NCI-H187 (cell line): ENCODE measurements around the gene FYN.

Experiments
- DNase-seq, 2 experiments: peaks; one replicate each; lab custom pipeline; 2025; lab: John Stamatoyannopoulos, UW

Gene FYN

DNA sequence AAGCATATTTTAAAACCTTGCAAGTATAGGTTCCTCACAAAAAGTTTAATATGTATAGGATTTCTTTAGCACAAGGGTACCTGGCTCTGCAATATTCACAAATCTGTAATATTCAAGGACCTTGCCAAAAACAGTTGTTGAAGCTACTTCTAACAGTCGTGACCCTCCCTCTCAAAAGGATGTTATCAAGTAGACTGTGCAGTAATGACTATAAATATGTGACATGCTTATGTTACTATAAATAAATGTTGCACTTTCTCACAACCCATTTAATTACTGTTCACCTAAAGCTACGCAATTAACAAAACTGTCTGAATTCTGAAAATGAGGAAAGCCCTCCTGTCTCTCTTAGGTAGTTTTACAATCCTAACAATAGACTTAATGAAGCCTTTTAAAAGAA lies 41.8 kb downstream of the FYN start:
- DNase-seq: no peak

DNA sequence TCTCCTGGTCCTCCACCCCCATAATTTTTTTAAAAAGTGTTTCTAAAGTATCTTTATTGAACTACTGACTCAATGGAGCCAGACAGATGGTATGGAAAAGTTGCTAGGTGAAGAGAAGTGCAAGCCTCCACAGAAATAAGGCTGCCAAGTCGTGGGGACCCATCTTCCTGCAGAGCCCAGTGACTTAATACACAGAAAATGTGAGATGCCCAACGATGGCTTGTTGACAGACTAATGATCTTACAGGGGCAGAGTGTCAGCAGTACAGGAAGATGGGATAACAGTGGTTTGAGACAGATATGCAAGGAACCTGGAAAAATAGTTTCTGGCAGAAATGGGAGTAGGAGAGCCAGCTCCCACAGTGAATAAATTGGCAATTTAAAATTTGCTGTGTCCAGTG lies 43.3 kb downstream of the FYN start:
- no peak for DNase-seq

DNA sequence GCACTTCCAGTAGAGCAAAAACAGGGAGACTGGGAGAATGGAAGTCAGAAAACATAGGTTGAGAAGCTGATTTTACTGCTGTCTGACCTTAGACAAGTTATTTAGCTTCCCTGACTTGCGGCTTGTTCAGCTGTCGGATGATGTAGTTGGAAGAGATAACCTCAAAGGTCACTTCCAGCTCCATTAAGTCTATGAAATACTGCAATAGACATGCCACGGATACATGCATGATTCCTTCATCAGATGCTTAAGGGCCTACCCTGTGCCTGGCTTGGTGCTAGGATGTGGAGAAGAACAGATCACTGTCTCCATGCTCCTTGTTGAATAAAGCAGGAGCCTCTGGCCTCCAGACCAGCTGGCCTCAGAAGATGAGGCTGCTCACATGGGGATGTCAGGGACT lies 43.7 kb downstream of the FYN start:
- no peak for DNase-seq

DNA sequence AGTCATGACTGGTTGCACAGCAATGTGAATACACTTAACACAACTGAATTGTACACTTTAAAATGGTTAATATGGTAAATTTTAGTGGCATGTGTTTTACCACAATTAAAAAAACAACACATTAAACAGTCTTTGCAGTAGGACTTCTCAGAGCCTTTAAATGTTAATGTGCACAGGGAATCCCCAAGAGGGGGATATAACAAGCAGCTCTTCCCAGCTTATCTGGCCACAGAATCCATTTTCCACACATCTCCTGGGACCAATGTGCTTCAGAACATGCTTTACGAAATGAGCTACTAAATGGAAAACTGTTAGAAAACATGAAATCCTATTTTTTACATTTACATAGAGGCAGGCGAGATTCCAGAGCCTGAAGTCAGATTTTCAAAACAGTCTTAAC lies 44.4 kb downstream of the FYN start:
- no peak for DNase-seq

DNA sequence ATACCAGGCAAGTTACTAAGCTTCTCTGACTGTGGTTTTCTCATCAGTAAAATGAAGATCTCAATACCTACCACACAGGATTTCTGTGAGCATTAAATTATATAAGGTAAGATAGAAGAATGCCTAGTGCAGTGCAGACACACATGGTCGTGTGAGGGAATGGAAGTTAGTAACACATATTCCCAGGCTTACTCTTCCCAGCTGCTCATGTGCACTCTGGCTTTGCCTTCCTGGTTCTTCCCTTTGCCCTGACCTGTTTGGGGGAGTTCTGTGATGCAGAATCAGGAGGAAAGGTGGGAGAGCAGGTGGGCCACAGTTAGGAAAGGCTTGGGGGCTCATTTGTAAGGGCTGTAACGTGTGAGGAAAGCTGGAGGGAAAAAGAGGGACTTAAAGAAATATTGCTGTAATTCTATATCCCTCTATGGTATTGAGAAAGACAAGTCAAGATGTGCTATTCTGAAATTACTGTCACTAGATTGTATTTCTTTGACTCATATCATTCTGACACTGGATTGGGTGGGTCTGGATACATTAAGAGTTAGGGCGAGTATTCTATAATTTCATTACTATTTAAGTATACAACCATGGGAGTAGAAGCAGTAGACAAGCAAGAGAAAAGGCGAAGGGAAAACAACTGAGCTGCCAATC lies 47.7 kb downstream of the FYN start:
- no peak for DNase-seq

DNA sequence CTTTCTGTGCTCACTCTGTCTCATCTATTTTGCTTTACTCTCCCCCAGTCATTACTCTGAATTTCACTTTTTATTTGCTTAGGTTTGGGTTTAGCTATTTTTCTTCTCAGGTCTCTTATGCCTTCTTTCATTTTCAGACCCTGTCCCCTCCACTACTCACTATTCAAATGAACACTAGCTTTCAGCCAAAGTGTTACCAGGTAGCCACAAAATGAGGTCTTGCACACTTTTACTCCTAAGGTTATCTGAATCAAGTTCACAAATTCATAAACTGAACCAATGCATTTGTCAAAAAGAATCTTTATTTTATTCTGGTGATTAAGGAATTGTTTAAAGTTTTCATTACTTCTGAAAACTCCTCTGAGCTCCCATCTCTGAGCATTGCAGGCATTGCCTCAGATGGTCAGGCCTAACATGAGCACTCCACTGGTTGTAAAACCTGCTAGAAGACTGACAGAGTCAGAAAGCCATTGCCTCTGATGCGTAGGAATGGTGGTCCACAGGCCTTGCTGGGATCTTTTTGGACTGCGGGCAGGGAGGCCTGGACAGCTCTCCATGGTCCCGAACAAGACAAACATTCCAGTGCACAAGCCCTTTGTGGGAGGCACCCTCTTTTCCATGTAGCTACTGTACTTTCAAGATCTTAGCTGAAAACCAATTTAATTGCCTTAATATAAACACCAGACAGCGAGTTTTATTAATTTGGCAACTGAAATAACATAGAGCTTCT lies 48.5 kb downstream of the FYN start:
- DNase-seq: no peak

DNA sequence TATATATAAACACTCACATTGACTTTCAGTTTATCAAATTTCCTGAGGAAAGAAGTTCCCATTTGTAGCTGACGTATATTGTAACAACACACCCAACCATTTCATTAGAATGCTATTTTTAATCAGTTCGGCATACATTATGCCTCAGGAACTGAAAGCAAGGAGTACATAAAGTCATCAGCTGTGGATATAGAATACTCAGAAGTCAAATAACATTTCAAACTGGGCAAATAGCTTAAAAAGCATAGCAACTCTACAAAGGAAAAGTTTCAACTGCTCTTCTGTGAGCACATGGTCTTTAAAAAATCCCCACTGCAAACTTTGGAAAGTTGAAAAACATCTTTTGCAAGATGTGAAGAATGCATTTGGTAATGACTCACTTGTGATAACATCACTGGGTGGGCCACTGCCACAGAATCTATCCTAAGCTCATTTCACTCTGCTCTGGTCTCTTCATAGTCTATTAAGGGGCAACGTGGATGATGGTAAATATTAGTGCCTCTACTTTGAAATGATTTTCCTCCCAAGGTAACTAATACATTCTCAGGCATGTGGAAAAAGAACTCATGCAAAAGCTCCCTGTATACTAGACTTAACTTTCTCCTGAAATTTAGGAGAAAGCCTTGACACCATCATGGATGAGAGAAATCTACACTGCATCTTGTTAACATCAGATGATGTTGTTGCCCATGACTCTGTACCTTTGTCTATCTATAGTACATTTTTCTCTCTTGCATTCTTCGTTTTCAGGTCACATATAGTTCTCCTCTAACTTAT lies 49.2 kb downstream of the FYN start:
- no peak for DNase-seq

DNA sequence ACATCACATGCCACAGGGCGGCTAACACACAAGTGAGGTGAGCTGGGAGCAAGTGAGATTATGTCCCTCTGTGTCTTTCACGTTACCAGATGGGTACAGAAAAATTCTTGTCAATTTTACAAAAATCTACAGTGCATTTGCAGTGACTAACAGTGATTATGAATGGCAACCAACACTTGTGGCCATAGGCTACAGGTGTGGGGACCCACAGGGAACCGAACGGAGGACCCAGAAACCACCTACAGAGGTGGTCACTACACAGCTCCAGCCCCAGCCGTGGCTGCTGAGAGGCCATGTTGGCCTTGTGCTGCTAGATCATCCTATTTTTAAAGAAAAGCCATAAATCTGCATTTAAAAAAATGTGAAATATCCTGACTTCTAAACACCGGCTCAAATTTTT lies 50.2 kb downstream of the FYN start:
- DNase-seq: no peak

DNA sequence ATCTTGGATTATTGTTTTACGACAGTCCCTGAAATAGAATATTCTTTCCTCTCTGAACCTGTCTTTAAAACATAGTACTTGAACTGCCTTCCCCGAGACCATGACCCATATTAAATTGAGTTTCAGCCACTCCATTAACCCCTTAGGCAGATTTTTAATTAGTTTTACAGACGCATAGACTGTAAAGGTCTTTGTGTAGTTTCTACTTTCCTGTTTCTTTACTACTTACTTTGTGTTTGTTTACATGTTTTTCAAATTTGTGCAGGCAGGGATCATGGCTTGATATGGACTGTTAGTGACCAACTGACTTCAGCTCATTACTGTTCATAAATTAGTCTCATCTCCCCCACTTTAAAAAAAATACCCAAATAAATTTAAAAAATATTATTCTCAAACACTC lies 53.8 kb downstream of the FYN start:
- DNase-seq: no peak

DNA sequence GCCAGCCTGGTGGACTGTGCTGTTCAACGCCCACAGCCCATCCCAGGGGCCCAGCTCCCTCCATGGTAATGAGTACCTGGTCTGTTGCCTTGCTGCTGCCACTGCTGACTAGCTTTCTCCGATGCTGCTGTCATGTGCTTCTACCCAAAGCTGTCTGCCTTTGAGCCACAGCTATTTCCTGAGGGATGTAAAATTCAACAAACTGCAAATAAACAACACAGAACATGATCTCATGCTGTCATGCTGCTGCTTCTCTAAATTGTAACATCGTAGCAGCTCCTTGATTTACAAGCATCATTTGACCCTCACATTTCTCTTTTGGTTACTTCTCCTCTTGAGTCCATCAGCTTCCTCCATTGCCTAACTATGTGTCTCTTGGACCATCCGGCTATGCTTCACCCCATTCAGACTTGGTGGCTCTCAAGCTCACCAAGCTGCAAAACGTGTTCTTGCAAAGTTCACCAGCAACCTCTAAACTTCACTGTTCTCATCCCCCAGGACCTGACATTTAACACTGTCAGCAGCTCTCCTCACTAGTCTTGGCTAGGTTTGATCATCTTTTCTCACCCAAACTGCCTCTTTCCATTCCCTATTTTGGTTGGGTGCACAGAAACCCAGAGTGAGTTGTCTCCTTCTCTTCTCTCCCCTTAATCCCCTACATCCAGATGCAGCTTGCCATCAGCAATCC lies 54.6 kb downstream of the FYN start:
- no peak for DNase-seq

DNA sequence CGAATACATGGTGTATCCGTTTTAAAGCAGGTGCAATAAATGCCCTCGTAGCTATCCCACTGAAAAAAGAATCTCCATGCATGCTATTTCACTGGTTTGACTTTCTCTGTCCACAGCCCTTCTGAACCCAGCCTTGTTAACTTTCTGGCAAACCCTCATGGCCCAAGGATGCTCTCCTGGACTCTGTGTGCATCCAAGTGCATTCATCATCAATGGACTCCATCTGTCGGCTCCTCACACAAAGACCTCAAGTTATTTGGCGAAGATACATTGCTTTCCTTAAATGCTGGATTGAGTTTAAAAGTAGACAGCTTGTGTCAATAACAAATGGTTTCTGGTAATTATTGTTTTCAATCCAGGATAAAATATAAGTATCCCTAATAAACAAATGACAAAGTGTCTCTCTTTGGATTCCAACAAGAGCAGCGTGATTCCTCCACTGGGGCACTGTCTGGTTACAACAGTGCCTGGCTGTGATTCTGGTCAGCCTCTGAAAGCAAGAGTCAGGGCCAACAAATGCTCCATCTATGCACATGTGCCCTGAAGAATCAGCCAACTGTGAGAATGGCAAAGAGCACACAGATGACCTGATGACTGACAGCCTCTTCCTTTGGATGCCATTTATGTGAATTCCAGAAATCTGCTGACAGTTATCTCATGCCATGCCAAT lies 55.7 kb downstream of the FYN start:
- DNase-seq: no peak

DNA sequence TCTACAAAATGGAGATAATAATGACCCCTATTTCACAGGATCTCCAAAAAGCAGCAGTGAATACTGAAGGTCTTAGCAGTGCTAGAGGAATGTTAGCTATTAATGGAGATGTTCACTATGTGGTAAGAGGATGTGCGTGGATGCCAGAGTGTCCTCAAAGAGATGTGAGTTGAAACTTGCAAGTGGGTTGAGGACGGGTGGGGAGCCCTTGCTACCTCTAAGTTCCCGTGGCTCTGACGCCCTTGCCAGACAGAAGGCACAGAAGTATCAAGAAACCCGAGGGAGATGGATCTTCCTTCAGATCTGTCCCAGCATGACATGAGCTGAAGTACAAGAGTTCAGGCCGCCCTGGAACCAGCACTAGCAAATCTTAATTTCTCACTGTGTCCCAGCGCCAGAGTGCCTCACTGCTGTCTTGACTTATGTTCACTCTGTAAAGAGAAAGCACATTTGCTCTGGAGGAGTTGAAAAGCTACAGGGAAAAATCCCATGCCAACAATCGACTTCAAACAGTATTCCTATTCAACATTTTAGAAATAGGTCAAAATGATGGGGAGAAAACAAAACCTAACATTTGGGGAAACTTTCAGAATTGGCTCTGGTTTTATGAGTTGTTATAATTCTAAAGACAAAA lies 59.5 kb downstream of the FYN start:
- no peak for DNase-seq

DNA sequence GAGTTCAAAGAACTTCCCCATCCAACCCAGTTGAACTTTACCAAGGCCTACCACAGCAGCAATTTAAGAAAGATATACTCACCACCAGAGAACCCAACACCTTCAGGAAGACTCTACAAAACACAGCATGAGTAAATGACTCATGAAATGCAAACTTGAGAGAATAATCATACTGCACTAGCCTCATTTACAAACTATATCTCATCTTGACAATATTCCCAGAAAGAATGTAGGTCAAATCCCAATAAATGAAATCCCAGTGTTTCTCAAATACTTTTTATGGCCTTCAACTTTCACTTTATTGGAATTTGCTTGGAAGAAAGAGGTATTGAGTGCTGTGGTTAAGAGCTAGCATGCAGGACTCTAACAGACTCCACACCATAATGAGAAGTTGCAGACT lies 60.0 kb downstream of the FYN start:
- DNase-seq: no peak

DNA sequence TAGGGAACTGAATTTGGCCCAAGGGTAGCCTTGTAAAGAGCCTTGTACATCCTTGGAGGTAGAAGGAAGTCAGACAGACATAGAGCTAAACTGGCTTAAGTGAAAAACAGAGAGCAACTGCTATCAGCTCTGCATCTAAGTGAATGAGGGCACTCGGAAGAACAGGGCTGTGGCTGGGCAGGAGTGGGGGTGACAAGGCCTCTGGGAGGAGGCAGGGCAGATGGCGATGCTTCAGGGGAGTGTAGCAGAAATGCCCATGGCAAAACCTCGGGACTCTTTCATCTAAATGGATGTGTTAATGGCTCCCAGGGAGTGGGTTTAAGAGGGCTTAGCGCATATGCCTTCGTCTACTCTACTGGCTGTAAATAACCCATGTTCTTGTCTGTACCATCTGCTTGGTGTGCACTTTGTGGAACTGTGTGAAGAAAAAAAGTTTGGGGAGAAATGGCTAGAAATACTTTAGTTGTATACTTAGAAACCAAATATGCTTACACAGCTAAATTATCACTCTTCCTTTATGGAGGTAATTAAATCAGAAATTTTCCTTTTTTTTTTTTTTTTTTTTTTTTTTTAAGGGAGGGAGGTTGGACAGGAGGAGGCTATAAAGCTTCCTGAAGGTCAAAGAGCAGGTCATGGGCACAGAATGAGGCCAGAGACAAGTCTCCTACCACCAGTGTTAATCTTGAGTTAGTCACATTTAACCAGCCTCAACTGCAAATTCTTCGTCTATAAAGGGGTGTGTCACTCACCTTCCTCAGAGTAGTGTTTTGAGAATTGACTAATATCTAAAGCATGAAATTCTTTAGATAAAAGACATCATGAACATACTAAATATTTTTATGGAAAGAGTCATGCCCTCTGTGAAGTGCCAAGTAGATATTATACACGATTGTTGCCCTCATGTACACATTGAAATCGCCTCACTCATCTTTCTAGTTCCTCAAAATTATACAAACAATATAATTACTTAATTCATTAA lies 60.9 kb downstream of the FYN start:
- DNase-seq: no peak

DNA sequence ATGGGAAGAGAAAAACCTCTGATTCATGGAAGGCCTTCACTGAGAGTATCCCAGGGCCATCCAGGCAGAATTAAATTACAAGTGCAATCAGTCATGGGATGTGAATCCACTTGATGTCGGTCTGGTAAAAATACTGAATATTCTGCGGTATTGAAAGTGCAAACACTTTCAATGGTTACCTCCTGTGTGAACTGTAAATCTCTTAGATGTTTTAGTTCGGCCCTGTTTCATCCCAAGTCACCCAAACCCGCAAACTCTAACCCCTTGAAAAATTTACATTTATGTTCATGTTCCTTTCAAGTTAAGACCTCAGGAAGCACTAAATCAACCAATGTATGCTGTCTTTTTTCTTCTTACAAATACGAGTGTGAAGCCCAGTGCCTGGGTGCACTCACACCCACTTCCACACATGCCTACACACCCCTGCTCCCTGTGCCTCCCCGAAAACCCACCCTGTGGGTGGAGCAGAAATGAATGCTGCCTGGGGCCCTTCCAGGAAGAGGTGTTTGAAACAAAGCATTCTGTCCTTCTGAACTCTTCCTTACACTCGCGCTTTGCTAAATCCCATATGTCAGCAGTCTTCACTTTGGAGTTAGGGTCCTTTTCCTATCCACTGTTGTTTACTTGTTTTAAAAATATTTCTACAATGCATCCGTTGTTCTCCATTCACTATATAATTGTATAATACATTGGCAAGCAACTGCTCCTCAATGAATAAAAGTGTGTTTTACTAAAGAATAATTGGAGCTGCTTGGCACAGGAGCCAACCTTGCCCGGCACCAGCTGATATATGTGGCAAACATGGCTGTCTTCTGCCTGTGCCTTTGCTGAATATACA lies 62.7 kb downstream of the FYN start:
- DNase-seq: peak in 1 of 2 experiments; percentile 9

DNA sequence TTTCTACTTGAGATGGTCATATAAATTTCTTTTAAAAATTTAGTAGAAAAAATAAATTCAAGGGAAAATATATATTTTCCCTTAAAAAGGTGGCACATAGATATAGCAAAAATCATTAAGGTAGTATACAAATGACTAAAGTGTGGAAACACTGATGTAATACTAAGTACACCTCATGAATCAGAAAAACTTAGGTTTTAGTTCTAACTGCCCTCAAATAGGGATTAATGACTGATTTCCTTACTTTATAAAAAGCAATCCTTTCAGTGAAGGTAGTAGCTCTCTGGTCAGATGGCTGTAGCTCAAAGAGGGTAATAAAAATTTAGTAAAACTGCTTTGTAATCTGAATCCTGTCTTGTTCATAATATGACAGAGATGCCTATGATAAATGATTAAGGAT lies 63.5 kb downstream of the FYN start:
- no peak for DNase-seq

DNA sequence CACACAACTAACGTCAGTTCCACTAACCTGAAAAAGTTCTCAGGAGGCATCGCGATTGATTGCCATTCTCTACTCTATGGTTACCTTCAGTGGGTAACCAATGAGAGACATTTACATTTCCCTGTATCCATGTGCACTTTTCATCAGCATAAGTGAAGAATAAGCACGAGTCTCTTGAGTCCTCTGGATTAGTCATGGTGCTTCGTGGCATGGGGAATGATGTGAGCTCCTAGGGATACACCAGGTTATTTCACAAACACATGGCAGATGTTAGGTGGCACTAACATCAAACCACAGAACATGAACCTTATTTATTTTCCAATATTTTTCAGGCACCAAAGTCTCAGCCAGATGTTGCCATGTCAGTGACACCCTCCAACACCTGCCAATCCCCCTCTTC lies 64.0 kb downstream of the FYN start:
- no peak for DNase-seq

DNA sequence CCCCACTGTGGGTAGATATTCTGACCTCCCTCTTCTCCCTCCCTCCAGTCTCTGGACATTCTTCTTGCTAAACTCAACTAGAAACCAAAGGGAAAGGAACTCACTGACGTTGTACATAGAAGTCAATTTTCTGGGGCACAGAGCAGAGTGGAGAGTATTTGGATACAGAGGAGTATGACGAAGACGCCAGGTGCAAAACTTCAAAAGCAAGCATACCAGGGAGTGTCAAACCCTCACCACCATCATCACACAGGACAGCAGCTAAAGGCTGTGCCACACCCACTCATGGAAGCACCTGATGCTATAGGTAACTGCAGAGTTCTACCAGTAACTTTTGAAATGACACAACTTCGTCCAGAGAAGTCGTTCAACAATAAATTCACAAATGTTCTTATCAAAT lies 64.8 kb downstream of the FYN start:
- DNase-seq: no peak
